ENCODE results near the gene PIK3CB.

PIK3CB gene

GRCh38 chr3:138771585-138771984 lies 63.1 kb downstream of the PIK3CB start:
- no peak overlapping the region for H3K9ac ChIP-seq (ENCODE audit: low read length)
- H3K9me3 ChIP-seq (replicated peaks; ENCODE audit: insufficient read depth, low read length) = no peaks in the 10 kb centered on the region
- H3F3A ChIP-seq (ENCODE audit: insufficient read depth, low read length) = no peaks in the 10 kb centered on the region
- H3K9me2 ChIP-seq (replicated peaks; ENCODE audit: insufficient read depth, low read length) = no peaks in the 10 kb centered on the region
- 0 out of 2 replicates have a peak, but pooled peaks cover 3% of the 10 kb centered on the region for H3K79me2 ChIP-seq (ENCODE audit: low read length)
- peaks cover 6% of the 10 kb centered on the region; the same call in 1 of the 2 replicates for H3K4me1 ChIP-seq (ENCODE audit: low read length)
- no peaks in the 10 kb centered on the region for H3K36me3 ChIP-seq (replicated peaks; ENCODE audit: insufficient read depth, low read length)
- no peak for DNase-seq
- H3K4me2 ChIP-seq (ENCODE audit: low read depth, low read length) = no peak overlapping the region
- H4K20me1 ChIP-seq (ENCODE audit: insufficient read depth, low read length) = no peaks in the 10 kb centered on the region
- no peak overlapping the region for H2AFZ ChIP-seq (ENCODE audit: low read length)
- H3K27ac ChIP-seq (ENCODE audit: low read length) = no peak overlapping the region
- no peaks in the 10 kb centered on the region for H3K27me3 ChIP-seq (replicated peaks; ENCODE audit: insufficient read depth, low read length)
- H3K4me3 ChIP-seq (ENCODE audit: low read length) = no peak overlapping the region
- TF ChIP-seq EZH2phosphoT487 (IDR thresholded peaks at IDR 0.05; ENCODE audit: low read length) = no peak
- no peak for TF ChIP-seq EZH2 (optimal IDR thresholded peaks at IDR 0.05; ENCODE audit: low read depth, low read length)
- no peak for TF ChIP-seq CTCF (IDR thresholded peaks at IDR 0.05; ENCODE audit: low read length)

GRCh38 chr3:138769616-138770015 lies 65.1 kb downstream of the PIK3CB start:
- no peak overlapping the region for H3K9ac ChIP-seq (ENCODE audit: low read length)
- H3K4me1 ChIP-seq (ENCODE audit: low read length) = no peaks in the 10 kb centered on the region
- no peak overlapping the region for H3K4me2 ChIP-seq (ENCODE audit: low read depth, low read length)
- H4K20me1 ChIP-seq (ENCODE audit: insufficient read depth, low read length) = no peaks in the 10 kb centered on the region
- H3K9me2 ChIP-seq (replicated peaks; ENCODE audit: insufficient read depth, low read length) = no peaks in the 10 kb centered on the region
- H2AFZ ChIP-seq (ENCODE audit: low read length) = no peak overlapping the region
- no peak overlapping the region for H3K4me3 ChIP-seq (ENCODE audit: low read length)
- H3K36me3 ChIP-seq (replicated peaks; ENCODE audit: insufficient read depth, low read length) = no peaks in the 10 kb centered on the region
- H3K27ac ChIP-seq (ENCODE audit: low read length) = no peak overlapping the region
- no peaks in the 10 kb centered on the region for H3K27me3 ChIP-seq (replicated peaks; ENCODE audit: insufficient read depth, low read length)
- DNase-seq = no peak
- H3K9me3 ChIP-seq (replicated peaks; ENCODE audit: insufficient read depth, low read length) = no peaks in the 10 kb centered on the region
- no peak for TF ChIP-seq CTCF (IDR thresholded peaks at IDR 0.05; ENCODE audit: low read length)
- TF ChIP-seq EZH2phosphoT487 (IDR thresholded peaks at IDR 0.05; ENCODE audit: low read length) = no peak
- no peak for TF ChIP-seq EZH2 (optimal IDR thresholded peaks at IDR 0.05; ENCODE audit: low read depth, low read length)
- no peaks in the 10 kb centered on the region for H3F3A ChIP-seq (ENCODE audit: insufficient read depth, low read length)
- 0 out of 2 replicates have a peak, but pooled peaks cover 3% of the 10 kb centered on the region for H3K79me2 ChIP-seq (ENCODE audit: low read length)

GRCh38 chr3:138768946-138769345 lies 65.8 kb downstream of the PIK3CB start:
- no peak overlapping the region for H3K9ac ChIP-seq (ENCODE audit: low read length)
- H3K36me3 ChIP-seq (replicated peaks; ENCODE audit: insufficient read depth, low read length) = no peaks in the 10 kb centered on the region
- H3K79me2 ChIP-seq (ENCODE audit: low read length) = 0 out of 2 replicates have a peak, but pooled peaks cover 3% of the 10 kb centered on the region
- H4K20me1 ChIP-seq (ENCODE audit: insufficient read depth, low read length) = no peaks in the 10 kb centered on the region
- no peak overlapping the region for H3K4me3 ChIP-seq (ENCODE audit: low read length)
- H3K9me2 ChIP-seq (replicated peaks; ENCODE audit: insufficient read depth, low read length) = no peaks in the 10 kb centered on the region
- DNase-seq = no peak
- no peak overlapping the region for H2AFZ ChIP-seq (ENCODE audit: low read length)
- H3K27me3 ChIP-seq (replicated peaks; ENCODE audit: insufficient read depth, low read length) = no peaks in the 10 kb centered on the region
- TF ChIP-seq CTCF (IDR thresholded peaks at IDR 0.05; ENCODE audit: low read length) (no peak), EZH2 (optimal IDR thresholded peaks at IDR 0.05; ENCODE audit: low read depth, low read length) (no peak), EZH2phosphoT487 (IDR thresholded peaks at IDR 0.05; ENCODE audit: low read length) (no peak)
- H3K4me2 ChIP-seq (ENCODE audit: low read depth, low read length) = no peak overlapping the region
- no peak overlapping the region for H3K27ac ChIP-seq (ENCODE audit: low read length)
- no peaks in the 10 kb centered on the region for H3F3A ChIP-seq (ENCODE audit: insufficient read depth, low read length)
- H3K9me3 ChIP-seq (replicated peaks; ENCODE audit: insufficient read depth, low read length) = no peaks in the 10 kb centered on the region
- no peaks in the 10 kb centered on the region for H3K4me1 ChIP-seq (ENCODE audit: low read length)
